Vagina (tissue), 2 donors: ENCODE measurements around the gene RBM18. TPM values are rescaled to one million over a fixed set of nuclear protein-coding genes. Genes with fewer than 3 reads are reported as not detected.

ENCODE experiments used
- DNase-seq, 2 donors: peaks; one replicate each; pipeline ENCODE4 v3.0.0-alpha.2; 2017; ENCODE audit errors: extremely low spot score in 2 of 2
- H3K27ac ChIP-seq: fragments of 200-600 bp; sonication (generic); one replicate; pipeline ENCODE4 v1.5.1; 2019
- H3K27me3 ChIP-seq: fragments of 200-600 bp; sonication (generic); one replicate; pipeline ENCODE4 v1.5.1; 2019
- H3K36me3 ChIP-seq, 2 donors: fragments of 200-600 bp; sonication (generic); one replicate each; pipeline ENCODE4 v1.5.1; 2017 to 2019
- H3K4me1 ChIP-seq: fragments of 200-600 bp; sonication (generic); one replicate; pipeline ENCODE4 v1.5.1; 2019
- H3K4me3 ChIP-seq, 2 donors: fragments of 200-600 bp; sonication (generic); 1 replicate in 1 of 2; 2 replicates in 1 of 2; pipeline ENCODE4 v1.5.1; 2016 to 2019
- H3K9me3 ChIP-seq: fragments of 200-600 bp; sonication (generic); one replicate; pipeline ENCODE4 v1.5.1; 2019
- CTCF ChIP-seq, 3 experiments: fragments of 450-650 bp in 2 of 3; fragments of 200-600 bp in 1 of 3; sonication (generic) in 1 of 3; IDR thresholded peaks; one replicate each; pipeline ENCODE4 v1.5.1; 2017 to 2019; ENCODE audit warnings: antibody characterized with exemption in 3 of 3, mild to moderate bottlenecking in 2 of 3, moderate library complexity in 2 of 3
- POLR2A ChIP-seq, 2 donors: fragments of 450-650 bp; IDR thresholded peaks; one replicate each; pipeline ENCODE4 v1.6.1; 2017; ENCODE audit warnings: antibody characterized with exemption in 2 of 2, mild to moderate bottlenecking in 2 of 2, moderate library complexity in 2 of 2
- POLR2AphosphoS5 ChIP-seq, 2 donors: sonication (generic); formaldehyde crosslinking; IDR thresholded peaks; one replicate each; pipeline ENCODE4 v1.9.0; 2017; ENCODE audit warnings: antibody characterized with exemption in 2 of 2, mild to moderate bottlenecking in 2 of 2, low read depth in 1 of 2; ENCODE audit not compliant: insufficient read depth in 1 of 2
- intact Hi-C: fragments of 100-400 bp; cut with DNase I; formaldehyde crosslinking; loops from one replicate; pipeline ENCODE4 v1.15.1; 2023
- total RNA-seq: library from RNA; depleted of rRNA; stranded (reverse); fragments of >200 nt; gene quantifications from one replicate; pipeline ENCODE4 v1.2.3, GENCODE V29; 2016

Gene RBM18
- total RNA-seq, 1 donor from 2014 or later = 11.3 TPM

- H3K4me3 ChIP-seq = no peak overlapping the region
- TF ChIP-seq POLR2A (IDR thresholded peaks at IDR 0.05) (no peak), CTCF (IDR thresholded peaks at IDR 0.05) (no peak), POLR2AphosphoS5 (IDR thresholded peaks at IDR 0.05; ENCODE audit: insufficient read depth in 1 of 2, low read depth in 1 of 2) (no peak)
- intact Hi-C loops = no loop called here
- no peaks in the 10 kb centered on the region for H3K27me3 ChIP-seq
- no peak for DNase-seq
- no peaks in the 10 kb centered on the region for H3K36me3 ChIP-seq
- H3K9me3 ChIP-seq = no peaks in the 10 kb centered on the region
- H3K4me1 ChIP-seq = no peaks in the 10 kb centered on the region
- no peak overlapping the region for H3K27ac ChIP-seq
Observed at GRCh38 chr9:122206118-122207046, 58.3 kb downstream of the RBM18 start.

DNA sequence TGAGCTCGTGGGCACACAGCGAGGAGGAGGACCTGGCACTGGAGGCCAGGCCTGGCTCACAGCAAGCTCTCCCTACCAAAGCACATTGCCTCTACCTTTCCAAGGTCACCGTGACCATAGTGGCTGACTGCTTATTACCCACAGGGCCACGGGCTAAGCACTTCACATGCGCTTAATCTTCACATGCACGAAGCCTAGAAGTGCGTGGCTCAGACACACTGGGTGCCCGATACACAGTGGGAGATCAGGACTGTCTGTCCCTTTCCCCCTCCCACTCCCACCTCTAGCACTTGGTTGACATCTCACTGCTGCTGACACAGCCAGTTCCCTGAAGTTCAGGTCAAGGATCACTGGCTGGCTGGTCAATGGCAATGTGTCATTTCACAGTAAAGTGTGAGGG lies 59.5 kb downstream of the RBM18 start:
- no peak overlapping the region for H3K4me3 ChIP-seq
- H3K9me3 ChIP-seq = no peaks in the 10 kb centered on the region
- DNase-seq = no peak
- TF ChIP-seq POLR2A (IDR thresholded peaks at IDR 0.05) (no peak), POLR2AphosphoS5 (IDR thresholded peaks at IDR 0.05; ENCODE audit: insufficient read depth in 1 of 2, low read depth in 1 of 2) (no peak), CTCF (IDR thresholded peaks at IDR 0.05) (no peak)
- H3K4me1 ChIP-seq = no peaks in the 10 kb centered on the region
- H3K36me3 ChIP-seq = no peaks in the 10 kb centered on the region
- H3K27ac ChIP-seq = no peak overlapping the region
- intact Hi-C loops = no loop called here
- no peaks in the 10 kb centered on the region for H3K27me3 ChIP-seq

- H3K27ac ChIP-seq = no peak overlapping the region
- TF ChIP-seq POLR2A (IDR thresholded peaks at IDR 0.05) = no peak
- TF ChIP-seq POLR2AphosphoS5 (IDR thresholded peaks at IDR 0.05; ENCODE audit: insufficient read depth in 1 of 2, low read depth in 1 of 2) = no peak
- TF ChIP-seq CTCF (IDR thresholded peaks at IDR 0.05) = no peak
Observed at GRCh38 chr9:122204491-122204890, 60.1 kb downstream of the RBM18 start.

GRCh38 chr9:122204055-122204454 lies 60.6 kb downstream of the RBM18 start:
- TF ChIP-seq POLR2A (IDR thresholded peaks at IDR 0.05) (no peak), CTCF (IDR thresholded peaks at IDR 0.05) (no peak), POLR2AphosphoS5 (IDR thresholded peaks at IDR 0.05; ENCODE audit: insufficient read depth in 1 of 2, low read depth in 1 of 2) (no peak)
- no peaks in the 10 kb centered on the region for H3K27me3 ChIP-seq
- intact Hi-C loops = no loop called here
- no peaks in the 10 kb centered on the region for H3K4me1 ChIP-seq
- no peak for DNase-seq
- no peak overlapping the region for H3K4me3 ChIP-seq
- H3K27ac ChIP-seq = no peak overlapping the region
- no peaks in the 10 kb centered on the region for H3K36me3 ChIP-seq
- H3K9me3 ChIP-seq = no peaks in the 10 kb centered on the region

More at GRCh38 chr9:122204491-122204890, 60.1 kb downstream of the RBM18 start:
- DNase-seq = no peak
- H3K9me3 ChIP-seq = no peaks in the 10 kb centered on the region
- H3K4me1 ChIP-seq = no peaks in the 10 kb centered on the region
- H3K27me3 ChIP-seq = no peaks in the 10 kb centered on the region
- intact Hi-C loops = no loop called here
- no peak overlapping the region for H3K4me3 ChIP-seq
- H3K36me3 ChIP-seq = no peaks in the 10 kb centered on the region

DNA sequence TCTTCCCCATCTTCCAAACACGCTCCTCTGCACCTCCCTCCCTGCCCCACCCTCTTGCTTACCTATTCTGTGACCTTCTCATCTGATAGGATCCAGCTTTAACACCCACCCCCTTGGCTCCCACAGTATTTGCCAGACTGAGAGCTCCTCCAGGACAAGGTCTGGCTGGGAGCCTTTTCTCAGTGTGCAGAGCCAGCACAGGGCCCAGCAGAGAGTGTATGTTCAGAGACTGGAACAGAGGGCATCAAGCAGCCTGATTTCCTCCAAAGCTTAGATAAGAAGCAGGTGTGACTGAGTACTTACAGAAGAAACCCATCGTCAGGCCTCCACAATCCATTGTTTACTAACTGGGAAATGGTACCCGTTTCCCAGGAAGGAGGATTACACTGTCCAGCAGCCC lies 62.5 kb downstream of the RBM18 start:
- Histone ChIP-seq H3K27me3 (no peaks in the 10 kb centered on the region), H3K36me3 (no peaks in the 10 kb centered on the region), H3K9me3 (no peaks in the 10 kb centered on the region), H3K4me1 (no peaks in the 10 kb centered on the region), H3K27ac (no peak overlapping the region), H3K4me3 (no peak overlapping the region)
- intact Hi-C loops = no loop called here
- DNase-seq = no peak
- TF ChIP-seq POLR2AphosphoS5 (IDR thresholded peaks at IDR 0.05; ENCODE audit: insufficient read depth in 1 of 2, low read depth in 1 of 2) (no peak), CTCF (IDR thresholded peaks at IDR 0.05) (no peak), POLR2A (IDR thresholded peaks at IDR 0.05) (no peak)
